ENCODE results near the gene ATP2B1. TPM values are rescaled to one million over a fixed set of nuclear protein-coding genes. Genes with fewer than 3 reads are reported as not detected.
A peak's percentile ranks its signal among the peaks of the same experiment; 100 is the strongest.

Gene ATP2B1
- total RNA-seq, 1 experiment from 2014 or later, result 36.4 TPM

- DNase-seq (ENCODE audit: low read depth), result no peak
Measured at GRCh38 chr12:89661706-89662330, 46.8 kb downstream of the ATP2B1 start.

GRCh38 chr12:89657739-89658138 is 50.9 kb downstream of the ATP2B1 start:
- no peak for DNase-seq (ENCODE audit: low read depth)

- DNase-seq (ENCODE audit: low read depth), result no peak
Measured at GRCh38 chr12:89657066-89657465, 51.6 kb downstream of the ATP2B1 start.

- no peak for DNase-seq (ENCODE audit: low read depth)
Measured at GRCh38 chr12:89655841-89656240, 52.8 kb downstream of the ATP2B1 start.

DNA sequence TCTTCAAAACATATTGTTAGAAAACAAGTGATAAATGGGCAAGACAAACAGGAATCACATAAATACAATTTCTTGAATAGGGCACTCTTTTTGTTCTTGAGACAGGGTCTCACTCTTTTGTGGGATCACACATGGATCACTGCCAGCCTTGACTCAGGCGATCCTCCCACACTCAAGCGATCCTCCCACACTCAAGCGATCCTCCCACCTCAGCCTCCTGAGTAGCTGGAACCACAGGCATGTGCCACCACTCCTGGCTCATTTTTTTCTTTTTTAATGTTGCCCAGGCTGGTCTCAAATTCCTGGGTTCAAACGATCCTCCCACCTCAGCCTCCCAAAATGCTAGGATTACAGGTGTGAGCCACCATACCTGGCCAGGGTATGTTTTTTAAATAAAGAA is 57.4 kb downstream of the ATP2B1 start:
- no peak for DNase-seq (ENCODE audit: low read depth)

DNA sequence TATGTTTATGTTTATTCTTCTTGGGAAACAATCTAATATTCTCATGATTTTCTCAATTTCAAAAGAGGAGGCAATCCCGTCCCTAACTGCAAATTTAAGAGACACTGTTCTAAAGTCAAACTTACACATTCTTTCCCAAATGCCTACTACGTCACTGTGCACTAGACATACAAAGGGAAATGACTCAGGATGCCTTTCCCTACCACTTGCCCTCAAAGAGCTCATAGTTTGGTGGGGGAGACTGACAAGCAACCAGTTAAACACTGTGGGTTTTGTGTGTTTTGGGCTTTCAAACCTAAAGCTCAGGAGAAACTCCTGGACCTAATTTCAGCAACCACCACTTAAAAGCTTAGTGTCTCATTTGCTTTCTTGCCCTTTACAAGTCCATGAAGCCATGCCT is 58.4 kb downstream of the ATP2B1 start:
- no peak for DNase-seq (ENCODE audit: low read depth)

- no peak for DNase-seq (ENCODE audit: low read depth)
Measured at GRCh38 chr12:89649820-89650219, 58.8 kb downstream of the ATP2B1 start.

GRCh38 chr12:89649139-89649538 is 59.5 kb downstream of the ATP2B1 start:
- DNase-seq (ENCODE audit: low read depth), result no peak

GRCh38 chr12:89648211-89648930 is 60.3 kb downstream of the ATP2B1 start:
- DNase-seq (ENCODE audit: low read depth), result peak; percentile 26

DNA sequence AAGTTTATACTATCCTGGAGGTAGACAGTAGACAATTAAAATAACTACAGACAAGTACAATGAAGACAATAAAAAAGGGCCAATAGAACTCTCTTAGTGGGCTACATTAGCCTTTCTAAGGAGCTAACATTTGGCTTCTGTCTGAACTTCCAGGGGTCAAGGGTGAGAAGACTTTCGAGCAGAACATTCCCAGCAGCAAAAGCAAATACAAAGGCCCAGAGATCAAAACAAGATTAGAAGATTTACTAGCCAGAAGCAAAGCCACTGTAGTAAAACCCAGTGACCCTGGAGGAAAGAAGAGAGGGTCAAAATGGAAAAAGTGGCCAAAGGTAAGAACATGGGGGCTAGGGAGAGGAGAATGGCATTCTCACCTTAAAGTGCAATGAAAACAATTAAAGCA is 63.2 kb downstream of the ATP2B1 start:
- no peak for DNase-seq (ENCODE audit: low read depth)

DNA sequence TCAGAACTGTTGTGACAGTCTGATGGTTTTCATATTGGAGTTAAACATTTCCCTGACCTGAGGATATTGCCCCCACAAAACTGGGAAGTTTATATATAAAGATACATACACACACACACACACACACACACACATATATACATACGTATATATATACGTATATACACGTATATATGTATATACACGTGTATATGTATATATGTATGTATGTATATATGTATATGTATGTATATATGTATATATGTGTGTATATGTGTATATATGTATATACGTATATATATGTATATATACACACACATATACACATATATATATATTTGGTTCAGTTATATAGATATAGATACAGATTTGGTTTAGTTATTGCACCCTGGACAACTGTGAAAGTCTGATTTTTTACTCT is 65.7 kb downstream of the ATP2B1 start:
- no peak for DNase-seq (ENCODE audit: low read depth)

DNA sequence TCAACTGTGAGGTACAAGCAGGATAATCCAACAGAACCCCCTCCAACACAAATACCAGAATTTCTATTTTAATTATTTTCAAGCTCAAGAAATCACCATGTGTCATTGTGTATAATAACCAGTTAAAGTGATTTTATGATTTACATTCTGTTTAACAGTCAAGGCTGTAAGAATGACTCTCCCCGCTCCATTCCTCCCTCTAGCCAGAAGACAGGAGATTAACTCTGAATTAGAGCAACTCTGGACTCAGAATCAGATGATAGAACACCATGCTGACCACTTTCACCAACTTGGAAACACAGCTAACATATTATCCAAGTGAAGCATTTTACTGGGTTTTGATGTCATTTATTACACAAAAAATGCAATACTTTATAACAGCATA is 71.9 kb downstream of the ATP2B1 start:
- peak; percentile 41 for DNase-seq (ENCODE audit: low read depth)

- peak; percentile 72 for DNase-seq (ENCODE audit: low read depth)
Measured at GRCh38 chr12:89636052-89636775, 72.4 kb downstream of the ATP2B1 start.

DNA sequence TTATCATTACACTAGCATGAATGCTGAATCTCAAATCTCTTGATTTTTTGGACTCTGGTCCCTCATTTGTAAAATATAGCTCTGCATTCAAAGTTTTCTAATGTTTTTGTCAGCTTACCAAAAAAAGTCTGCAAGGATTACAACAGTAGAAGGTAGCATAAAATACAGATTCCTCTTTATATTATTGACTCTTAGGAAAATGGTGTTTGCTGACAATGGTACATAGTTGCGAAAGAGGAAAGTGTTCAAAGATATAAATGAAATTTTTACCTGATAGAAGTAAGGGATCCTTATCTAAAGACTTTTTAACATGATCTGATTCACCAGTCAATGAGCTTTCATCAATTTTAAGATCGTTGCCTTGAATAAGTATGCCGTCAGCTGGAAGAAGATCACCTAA is 74.1 kb downstream of the ATP2B1 start:
- DNase-seq (ENCODE audit: low read depth), result no peak

DNA sequence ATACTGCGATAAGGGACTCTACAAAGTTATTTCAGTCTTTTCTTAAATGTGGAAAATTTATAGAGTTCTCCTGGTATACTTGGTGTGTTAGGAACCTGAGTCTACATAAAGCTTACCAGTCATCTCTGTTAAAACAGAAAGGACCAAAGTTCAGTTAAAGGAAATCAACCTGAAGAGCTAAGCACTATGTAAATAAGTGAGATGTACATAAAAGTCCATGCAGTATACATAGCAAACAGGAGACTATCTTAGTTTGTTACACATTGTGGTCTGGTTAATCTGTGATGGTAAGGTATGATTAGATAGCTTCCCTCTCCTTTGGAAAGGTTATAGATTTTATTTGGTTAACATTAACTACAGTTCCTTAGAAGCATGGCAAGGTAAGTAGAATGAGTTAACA is 75.9 kb downstream of the ATP2B1 start:
- DNase-seq (ENCODE audit: low read depth), result no peak

DNA sequence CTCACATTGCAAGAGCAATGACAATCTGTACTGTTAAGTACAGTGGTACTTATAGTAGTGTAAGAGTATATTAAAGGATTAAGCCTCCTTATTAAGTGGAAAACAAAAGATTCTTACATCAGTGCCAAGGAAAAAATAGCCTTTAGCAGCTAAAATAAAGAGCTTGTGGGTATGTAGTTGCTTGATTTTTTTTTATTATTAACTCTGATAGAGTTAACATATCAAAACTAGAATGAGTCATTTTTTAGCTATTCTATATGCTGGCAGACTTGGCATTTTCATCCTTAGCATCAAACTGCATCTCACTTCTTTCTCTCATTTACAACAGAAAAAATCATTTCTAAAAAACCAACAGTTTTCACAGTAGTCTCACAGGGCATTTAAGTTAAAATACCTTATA is 86.5 kb downstream of the ATP2B1 start:
- no peak for DNase-seq (ENCODE audit: low read depth)

GRCh38 chr12:89621521-89621920 is 87.1 kb downstream of the ATP2B1 start:
- no peak for DNase-seq (ENCODE audit: low read depth)

GRCh38 chr12:89619764-89620163 is 88.9 kb downstream of the ATP2B1 start:
- no peak for DNase-seq (ENCODE audit: low read depth)

GRCh38 chr12:89618113-89618862 is 90.3 kb downstream of the ATP2B1 start:
- no peak for DNase-seq (ENCODE audit: low read depth)

DNA sequence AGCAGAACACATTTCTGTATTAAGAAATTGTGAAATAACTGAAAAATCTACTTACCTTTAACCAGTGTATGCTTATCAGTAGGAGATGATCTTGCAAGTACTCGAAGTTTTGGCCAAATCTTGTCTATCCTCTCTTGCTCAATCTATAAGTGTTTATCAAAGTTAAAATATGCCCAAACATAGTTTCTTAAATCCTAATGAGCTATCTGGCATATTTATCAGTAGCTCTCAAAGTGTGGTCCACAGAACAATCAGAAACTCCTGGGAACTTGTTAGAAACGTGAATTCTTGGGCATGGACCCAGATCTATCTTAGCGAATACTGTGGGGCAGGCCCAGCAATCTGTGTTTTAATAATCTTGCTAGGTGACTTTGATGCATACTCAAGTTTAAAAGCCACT is 98.3 kb downstream of the ATP2B1 start:
- DNase-seq (ENCODE audit: low read depth), result no peak

DNA sequence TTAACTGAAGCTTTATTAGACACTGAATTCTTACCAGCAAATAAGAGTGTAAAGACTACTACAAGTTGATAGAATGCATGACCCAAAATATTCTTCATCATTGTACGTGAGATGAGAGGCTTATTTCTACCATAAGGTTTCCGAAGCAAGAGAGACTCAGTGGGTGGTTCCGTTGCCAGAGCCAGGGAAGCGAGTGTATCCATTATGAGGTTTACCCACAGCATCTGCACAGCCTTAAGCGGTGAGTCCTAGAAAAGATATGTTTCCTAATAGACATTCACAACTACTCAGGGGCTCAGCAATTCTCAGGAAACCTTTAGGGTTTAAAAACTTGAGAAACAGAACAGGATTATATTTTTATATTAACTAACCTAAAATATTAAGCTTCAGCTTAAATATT is 105.0 kb downstream of the ATP2B1 start:
- no peak for DNase-seq (ENCODE audit: low read depth)

DNA sequence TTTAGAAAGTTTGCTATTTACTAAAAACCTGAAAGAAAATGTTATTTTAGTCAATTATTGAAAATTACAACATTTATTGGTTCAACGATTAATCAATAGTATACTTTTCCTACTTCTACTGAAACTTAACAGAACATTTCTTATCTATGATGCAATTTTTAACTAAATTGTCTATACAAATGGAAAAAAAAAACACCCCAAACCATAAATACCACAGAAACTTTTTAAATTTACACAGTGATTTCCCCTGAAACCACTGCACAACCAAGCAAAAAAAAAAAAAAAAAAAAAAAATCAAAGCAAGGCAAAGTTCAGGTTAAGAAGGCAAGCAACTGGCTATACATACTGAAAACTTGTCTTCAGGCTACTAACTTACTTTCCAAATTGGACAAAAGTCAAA is 110.9 kb downstream of the ATP2B1 start:
- no peak for DNase-seq (ENCODE audit: low read depth)

Measured in M059J (cell line).